IPS-15b (cell line): ENCODE results near the gene MET.

Source experiments
- H3K27me3 ChIP-seq: one replicate; pipeline ENCODE4 v1.6.1; 2013; ENCODE audit warnings: low read length; ENCODE audit not compliant: control insufficient read depth, insufficient read depth
- H3K36me3 ChIP-seq: one replicate; pipeline ENCODE4 v1.6.1; 2013; ENCODE audit warnings: low read length; ENCODE audit not compliant: control insufficient read depth, insufficient read depth
- H3K4me1 ChIP-seq: one replicate; pipeline ENCODE4 v1.6.1; 2013; ENCODE audit warnings: mild to moderate bottlenecking, low read length; ENCODE audit not compliant: control insufficient read depth, insufficient read depth
- H3K4me3 ChIP-seq: one replicate; pipeline ENCODE4 v1.5.1; 2013; ENCODE audit warnings: low read depth, low read length
- H3K9ac ChIP-seq: one replicate; pipeline ENCODE4 v1.6.1; 2013; ENCODE audit warnings: low read depth, mild to moderate bottlenecking, low read length
- H3K9me3 ChIP-seq: one replicate; pipeline ENCODE4 v1.6.1; 2013; ENCODE audit warnings: mild to moderate bottlenecking, low read length; ENCODE audit not compliant: control insufficient read depth, insufficient read depth

The MET gene

DNA sequence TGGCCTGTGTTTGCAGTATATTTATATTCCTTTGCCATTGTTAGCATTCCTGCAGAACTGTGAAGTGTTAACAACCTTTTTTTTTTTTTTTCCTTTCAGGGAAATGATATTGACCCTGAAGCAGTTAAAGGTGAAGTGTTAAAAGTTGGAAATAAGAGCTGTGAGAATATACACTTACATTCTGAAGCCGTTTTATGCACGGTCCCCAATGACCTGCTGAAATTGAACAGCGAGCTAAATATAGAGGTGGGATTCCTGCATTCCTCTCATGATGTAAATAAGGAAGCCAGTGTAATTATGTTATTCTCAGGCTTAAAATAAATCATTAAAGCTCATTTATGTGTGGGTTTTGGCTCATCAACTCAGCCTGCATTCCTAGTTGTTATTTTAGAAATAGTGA lies 97.5 kb downstream of the MET start:
- H3K36me3 ChIP-seq: no peaks in the 10 kb centered on the region

DNA sequence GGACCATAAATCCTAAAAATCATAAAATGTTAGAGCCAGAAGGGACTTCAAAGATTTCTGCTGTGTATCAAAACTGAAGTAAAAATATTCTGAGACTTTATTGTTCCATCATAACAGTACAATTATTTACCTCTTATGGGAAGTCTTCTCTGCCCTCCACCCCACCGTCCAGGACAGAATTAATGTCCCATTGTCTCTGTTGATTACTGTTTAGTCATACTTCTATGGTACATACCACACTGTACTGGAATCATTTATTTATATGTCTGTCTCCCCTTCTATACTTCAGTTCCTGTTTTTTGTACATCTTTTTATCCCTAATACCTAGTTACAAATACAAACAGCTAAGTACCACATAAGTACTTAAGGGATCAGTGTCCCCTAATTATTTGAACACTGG lies 98.9 kb downstream of the MET start:
- H3K4me1 ChIP-seq: no peaks in the 10 kb centered on the region
- peaks cover 37% of the 10 kb centered on the region for H3K27me3 ChIP-seq
- no peak overlapping the region for H3K9ac ChIP-seq
- no peaks in the 10 kb centered on the region for H3K36me3 ChIP-seq
- no peak overlapping the region for H3K4me3 ChIP-seq
- H3K9me3 ChIP-seq: no peaks in the 10 kb centered on the region

More for the DNA sequence above, 97.5 kb downstream of the MET start:
- Histone ChIP-seq H3K4me1 (no peaks in the 10 kb centered on the region), H3K27me3 (peaks cover 32% of the 10 kb centered on the region), H3K9ac (no peak overlapping the region), H3K9me3 (no peaks in the 10 kb centered on the region), H3K4me3 (no peak overlapping the region)

DNA sequence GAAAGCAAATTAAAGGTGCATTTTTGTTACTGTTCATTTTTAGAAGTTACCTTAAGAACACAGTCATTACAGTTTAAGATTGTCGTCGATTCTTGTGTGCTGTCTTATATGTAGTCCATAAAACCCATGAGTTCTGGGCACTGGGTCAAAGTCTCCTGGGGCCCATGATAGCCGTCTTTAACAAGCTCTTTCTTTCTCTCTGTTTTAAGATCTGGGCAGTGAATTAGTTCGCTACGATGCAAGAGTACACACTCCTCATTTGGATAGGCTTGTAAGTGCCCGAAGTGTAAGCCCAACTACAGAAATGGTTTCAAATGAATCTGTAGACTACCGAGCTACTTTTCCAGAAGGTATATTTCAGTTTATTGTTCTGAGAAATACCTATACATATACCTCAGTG lies 99.6 kb downstream of the MET start:
- H3K27me3 ChIP-seq: peaks cover 37% of the 10 kb centered on the region
- H3K36me3 ChIP-seq: no peaks in the 10 kb centered on the region
- H3K9ac ChIP-seq: no peak overlapping the region
- no peaks in the 10 kb centered on the region for H3K9me3 ChIP-seq
- no peaks in the 10 kb centered on the region for H3K4me1 ChIP-seq
- no peak overlapping the region for H3K4me3 ChIP-seq

DNA sequence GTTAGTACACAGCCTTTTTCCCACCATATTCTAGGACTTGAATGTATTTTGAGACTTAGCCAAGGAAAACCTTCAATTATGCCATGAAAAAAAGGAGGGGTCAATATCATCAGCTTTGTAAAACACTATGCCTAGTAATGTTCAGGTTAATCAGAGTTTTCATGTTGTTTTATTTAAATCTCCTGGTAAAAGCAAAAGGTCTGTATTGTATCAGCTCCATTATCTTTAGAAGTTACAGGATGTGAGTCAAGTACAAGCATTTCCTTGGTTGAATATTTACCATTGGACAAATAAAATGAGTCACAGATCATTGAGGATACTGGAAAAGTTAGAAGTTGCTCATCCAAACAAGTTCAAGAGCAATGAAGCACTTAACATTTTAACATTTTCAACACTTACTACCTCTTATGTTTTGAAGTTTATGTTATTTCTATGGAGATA lies 100.4 kb downstream of the MET start:
- no peaks in the 10 kb centered on the region for H3K9me3 ChIP-seq
- no peak overlapping the region for H3K4me3 ChIP-seq
- no peak overlapping the region for H3K9ac ChIP-seq
- no peaks in the 10 kb centered on the region for H3K36me3 ChIP-seq
- no peaks in the 10 kb centered on the region for H3K4me1 ChIP-seq
- H3K27me3 ChIP-seq: peaks cover 37% of the 10 kb centered on the region

DNA sequence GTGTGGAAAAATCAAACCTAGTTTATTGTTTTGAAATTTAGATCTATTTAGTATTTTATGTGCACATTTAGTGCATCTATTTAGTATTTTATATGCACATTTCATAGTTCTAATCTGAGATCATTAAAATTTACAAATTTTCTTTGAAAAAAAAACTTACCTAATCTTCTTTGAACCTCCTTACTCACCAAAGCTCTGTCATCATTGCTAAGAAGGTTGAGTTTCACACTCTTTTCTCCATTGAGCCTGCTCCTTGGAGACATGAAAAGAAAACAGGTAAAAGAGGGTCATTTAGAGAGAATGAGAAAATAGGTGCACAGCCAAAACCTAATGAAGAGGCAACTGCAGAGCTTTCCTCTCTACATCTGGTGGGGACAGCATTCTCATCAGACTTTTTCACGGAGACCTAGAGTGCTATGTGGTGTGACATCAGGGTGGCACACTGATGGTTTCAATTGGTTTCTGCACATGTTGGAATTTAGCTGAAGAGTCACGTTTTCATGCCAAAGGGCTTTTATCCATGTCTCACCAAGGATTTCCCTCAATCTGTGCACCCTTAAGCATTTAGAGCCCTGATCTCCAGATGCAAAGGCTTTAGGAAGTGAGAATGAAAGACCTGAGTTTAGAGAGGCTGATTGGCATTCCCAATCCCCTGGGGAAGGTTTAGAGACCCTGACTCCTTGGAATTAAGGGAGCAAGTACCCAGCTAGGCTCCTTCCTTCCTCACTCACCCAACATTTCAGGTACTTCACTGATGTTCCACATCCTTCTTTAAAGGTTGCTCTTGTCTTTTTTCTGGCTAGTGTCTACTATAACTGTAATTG lies 101.1 kb downstream of the MET start:
- Histone ChIP-seq H3K4me3 (no peak overlapping the region), H3K9me3 (no peaks in the 10 kb centered on the region), H3K9ac (no peak overlapping the region), H3K4me1 (no peaks in the 10 kb centered on the region), H3K27me3 (peaks cover 37% of the 10 kb centered on the region), H3K36me3 (no peaks in the 10 kb centered on the region)

DNA sequence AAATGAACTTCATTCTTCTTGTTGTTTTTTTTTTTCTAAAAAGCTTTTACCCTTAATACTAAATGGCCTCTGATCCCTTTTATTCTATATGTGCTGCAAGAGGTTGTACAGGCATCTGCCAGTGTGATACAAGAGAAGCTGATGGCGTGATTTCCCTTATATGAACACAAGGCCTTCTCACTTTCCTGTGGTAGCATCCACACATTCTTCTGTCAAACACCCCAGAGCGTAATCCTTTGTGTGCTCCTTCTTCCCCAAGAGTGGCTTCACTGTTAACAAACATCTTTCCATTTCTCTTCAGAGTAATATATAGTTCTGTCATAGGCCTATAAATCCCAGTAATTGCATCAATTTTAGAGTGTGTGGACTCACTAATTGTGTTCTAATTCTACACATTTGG lies 104.0 kb downstream of the MET start:
- Histone ChIP-seq H3K27me3 (peaks cover 35% of the 10 kb centered on the region), H3K9me3 (no peaks in the 10 kb centered on the region), H3K9ac (no peak overlapping the region), H3K4me3 (no peak overlapping the region), H3K36me3 (no peaks in the 10 kb centered on the region), H3K4me1 (peaks cover 9% of the 10 kb centered on the region)

DNA sequence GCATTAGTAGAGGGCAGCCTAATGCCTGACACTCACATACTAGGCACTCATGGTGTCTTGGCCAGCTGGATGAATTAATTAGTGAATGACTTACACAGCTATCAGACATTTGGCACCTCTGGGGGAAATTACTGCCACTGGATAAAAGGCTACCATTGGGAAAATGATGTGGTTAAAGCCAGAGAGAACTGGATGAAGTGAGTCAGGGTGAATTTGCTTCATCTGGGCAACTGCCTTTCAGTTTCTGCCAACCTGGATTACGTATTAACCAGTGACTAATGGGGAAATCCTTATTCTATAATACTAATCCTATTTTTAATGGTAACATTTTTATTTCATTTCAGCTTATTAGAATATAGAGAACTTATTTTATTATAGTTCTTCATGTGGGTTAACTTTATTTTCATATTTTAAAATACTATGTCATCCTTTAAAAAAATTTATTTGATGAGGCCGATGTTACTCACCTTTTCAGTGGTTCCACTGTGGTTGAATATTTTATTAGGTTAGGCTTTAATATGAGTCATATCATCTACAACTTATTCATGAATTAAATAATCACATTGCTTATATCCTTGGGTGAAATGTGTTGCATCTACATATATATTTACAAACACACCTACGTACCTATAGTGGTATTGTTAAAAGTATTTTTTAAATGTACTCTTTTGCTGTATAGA lies 104.8 kb downstream of the MET start:
- Histone ChIP-seq H3K27me3 (peaks cover 30% of the 10 kb centered on the region), H3K9me3 (no peaks in the 10 kb centered on the region), H3K36me3 (no peaks in the 10 kb centered on the region), H3K4me1 (peaks cover 14% of the 10 kb centered on the region), H3K4me3 (no peak overlapping the region), H3K9ac (no peak overlapping the region)

DNA sequence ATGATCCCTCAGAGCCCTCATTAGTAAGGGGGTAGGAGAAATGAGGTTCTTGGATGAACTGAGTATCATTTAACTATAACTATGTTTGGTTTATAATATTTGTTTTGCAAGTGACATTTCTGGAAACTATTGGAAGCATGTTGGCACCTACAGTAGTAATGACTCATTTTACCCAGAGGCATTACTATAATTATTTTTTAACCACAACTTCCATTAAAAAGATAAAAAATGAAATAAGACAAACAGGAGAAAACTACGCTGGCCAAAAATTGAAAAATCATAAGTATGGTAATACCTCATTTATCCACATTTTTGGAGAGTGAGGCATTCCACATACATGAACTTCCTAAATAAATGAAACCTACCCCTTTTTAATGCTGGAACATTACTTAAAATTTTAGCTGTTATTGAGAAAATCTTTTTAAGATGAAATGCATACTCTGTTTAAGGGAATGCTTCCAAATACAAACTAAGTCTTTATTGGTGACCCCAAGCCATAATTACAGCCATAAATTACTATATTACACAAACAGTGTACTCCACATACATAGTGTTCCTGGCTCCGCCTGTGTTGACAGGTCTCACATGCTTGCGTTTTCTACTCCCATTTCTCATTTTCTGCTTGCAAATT lies 105.8 kb downstream of the MET start:
- H3K9me3 ChIP-seq: no peaks in the 10 kb centered on the region
- H3K9ac ChIP-seq: no peak overlapping the region
- peaks cover 20% of the 10 kb centered on the region for H3K4me1 ChIP-seq
- H3K27me3 ChIP-seq: peaks cover 23% of the 10 kb centered on the region
- H3K36me3 ChIP-seq: no peaks in the 10 kb centered on the region
- no peak overlapping the region for H3K4me3 ChIP-seq

DNA sequence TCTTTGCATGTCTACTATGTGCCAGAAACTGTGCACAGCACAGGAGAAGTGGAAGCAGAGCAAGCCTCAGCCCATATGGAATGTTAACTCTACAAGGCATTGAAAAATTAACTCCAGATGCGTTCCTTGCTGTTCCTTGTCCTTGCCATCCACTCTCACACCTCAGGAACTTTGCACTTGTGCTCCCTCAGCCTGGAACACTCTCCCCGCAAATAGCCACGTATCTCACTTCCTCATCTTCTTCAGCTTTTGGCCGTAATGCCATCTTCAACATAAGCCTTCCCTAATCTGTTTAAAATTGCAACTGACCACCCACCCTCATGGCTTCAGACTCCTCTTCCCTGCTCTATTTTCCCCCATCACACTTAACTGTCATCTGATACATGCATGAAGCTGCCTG lies 107.2 kb downstream of the MET start:
- no peaks in the 10 kb centered on the region for H3K36me3 ChIP-seq

DNA sequence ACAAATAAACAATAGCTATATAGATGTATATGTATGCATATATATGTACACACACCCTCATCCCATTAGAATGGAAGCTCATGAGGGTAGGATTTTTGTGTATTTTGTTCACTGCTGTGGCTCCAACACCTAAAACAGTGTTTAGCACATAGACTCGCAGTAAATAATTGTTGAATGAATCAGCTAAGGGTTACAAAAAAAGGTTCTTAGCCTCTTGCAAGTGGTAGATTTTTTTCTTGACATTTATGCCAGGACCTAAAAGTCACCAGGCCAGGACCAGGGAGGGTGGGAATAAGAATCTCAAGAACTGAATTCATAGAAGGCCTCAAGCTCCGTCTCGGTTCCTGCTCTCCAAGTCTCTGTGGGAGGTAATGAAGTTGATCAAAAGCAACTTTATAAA lies 107.9 kb downstream of the MET start:
- H3K9ac ChIP-seq: no peak overlapping the region
- H3K9me3 ChIP-seq: no peaks in the 10 kb centered on the region
- H3K4me3 ChIP-seq: no peak overlapping the region
- peaks cover 22% of the 10 kb centered on the region for H3K4me1 ChIP-seq
- peaks cover 2% of the 10 kb centered on the region for H3K27me3 ChIP-seq
- H3K36me3 ChIP-seq: no peaks in the 10 kb centered on the region

More for the DNA sequence above, 107.2 kb downstream of the MET start:
- H3K27me3 ChIP-seq: peaks cover 9% of the 10 kb centered on the region
- no peak overlapping the region for H3K9ac ChIP-seq
- H3K4me1 ChIP-seq: peaks cover 22% of the 10 kb centered on the region
- no peaks in the 10 kb centered on the region for H3K9me3 ChIP-seq
- H3K4me3 ChIP-seq: no peak overlapping the region

DNA sequence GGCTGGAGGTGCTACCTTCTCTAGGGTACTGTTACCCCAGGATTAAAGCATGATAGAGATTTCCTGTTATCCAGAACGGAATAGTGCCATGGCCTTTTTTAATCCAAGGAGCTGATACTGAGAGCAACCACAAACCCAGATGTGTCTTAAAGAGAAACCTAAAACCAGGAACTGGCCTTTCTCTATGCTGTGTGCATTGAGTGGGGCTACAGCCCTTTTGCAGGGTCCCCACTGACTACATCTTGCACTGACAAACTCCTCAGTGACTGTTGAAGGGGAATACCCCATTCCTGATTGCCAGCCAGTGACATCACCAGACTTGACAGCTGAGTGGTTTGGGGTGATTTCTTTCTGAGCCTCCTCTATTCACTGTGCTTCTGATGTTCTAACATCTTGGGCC lies 108.5 kb downstream of the MET start:
- Histone ChIP-seq H3K4me1 (peaks cover 22% of the 10 kb centered on the region), H3K9me3 (no peaks in the 10 kb centered on the region), H3K4me3 (no peak overlapping the region), H3K36me3 (no peaks in the 10 kb centered on the region), H3K9ac (no peak overlapping the region), H3K27me3 (no peaks in the 10 kb centered on the region)

DNA sequence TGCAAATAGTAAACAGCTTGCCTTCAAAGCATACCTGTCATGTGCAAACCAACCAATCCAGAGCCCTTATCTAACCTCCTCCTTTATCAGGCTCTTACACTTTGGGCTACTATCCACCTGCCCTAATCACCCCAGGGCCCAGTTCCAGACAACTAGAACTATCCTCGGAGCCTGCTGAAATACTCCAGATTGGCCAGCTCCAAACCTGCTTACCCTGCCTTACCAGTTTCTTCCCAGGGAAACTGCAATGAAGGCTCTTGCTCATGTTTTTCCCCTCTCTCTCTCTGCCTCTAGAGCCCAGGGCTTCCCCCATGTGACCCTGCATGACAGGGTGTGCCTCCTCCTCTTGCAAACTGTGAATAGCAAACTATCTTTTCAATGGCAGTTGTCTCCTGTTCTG lies 109.0 kb downstream of the MET start:
- Histone ChIP-seq H3K36me3 (no peaks in the 10 kb centered on the region), H3K4me1 (peaks cover 22% of the 10 kb centered on the region)

More for the DNA sequence above, 109.0 kb downstream of the MET start:
- Histone ChIP-seq H3K9ac (no peak overlapping the region), H3K9me3 (no peaks in the 10 kb centered on the region), H3K27me3 (no peaks in the 10 kb centered on the region), H3K4me3 (no peak overlapping the region)
